HG02870 (cell line): ENCODE measurements around the gene NUP98.
"Not testable (repeated sequence)": the region's sequence is repeated elsewhere in the genome, so short reads cannot be mapped to it uniquely, and the experiment has no call there.

Experiments used
- ATAC-seq: cut with Tn5 transposase; IDR thresholded peaks from one replicate; pipeline ENCODE4 v1.9.1; 2021; ENCODE audit warnings: mild to moderate bottlenecking, moderate library complexity; ENCODE audit not compliant: unreplicated experiment

The NUP98 gene

GRCh38 chr11:3827434-3828186 lies 30.3 kb upstream of the NUP98 start:
- no peak for ATAC-seq

GRCh38 chr11:3826721-3827120 lies 29.4 kb upstream of the NUP98 start:
- no peak for ATAC-seq

- peak; percentile 22 for ATAC-seq
Measured at GRCh38 chr11:3825473-3826154, 28.3 kb upstream of the NUP98 start.

- ATAC-seq = peak; percentile 80
Measured at GRCh38 chr11:3824714-3825472, 27.5 kb upstream of the NUP98 start.

- no peak for ATAC-seq
Measured at GRCh38 chr11:3823762-3824506, 26.6 kb upstream of the NUP98 start.

GRCh38 chr11:3823303-3823702 lies 25.9 kb upstream of the NUP98 start:
- no peak for ATAC-seq

GRCh38 chr11:3822312-3822711 lies 25.0 kb upstream of the NUP98 start:
- no peak for ATAC-seq

- no peak for ATAC-seq
Measured at GRCh38 chr11:3820971-3821370, 23.6 kb upstream of the NUP98 start.

- no peak for ATAC-seq
Measured at GRCh38 chr11:3817181-3817800, 19.9 kb upstream of the NUP98 start.

GRCh38 chr11:3816673-3817072 lies 19.3 kb upstream of the NUP98 start:
- no peak for ATAC-seq

- ATAC-seq = no peak
Measured at GRCh38 chr11:3815845-3816244, 18.5 kb upstream of the NUP98 start.

- ATAC-seq = not testable (repeated sequence)
Measured at GRCh38 chr11:3814832-3815231, 17.5 kb upstream of the NUP98 start.

GRCh38 chr11:3810951-3811350 lies 13.6 kb upstream of the NUP98 start:
- ATAC-seq = no peak

- ATAC-seq = no peak
Measured at GRCh38 chr11:3810446-3810845, 13.1 kb upstream of the NUP98 start.

GRCh38 chr11:3809624-3809928 lies 12.2 kb upstream of the NUP98 start:
- ATAC-seq = no peak

GRCh38 chr11:3808861-3809623 lies 11.7 kb upstream of the NUP98 start:
- ATAC-seq = peak; percentile 77

GRCh38 chr11:3807909-3808860 lies 10.8 kb upstream of the NUP98 start, which contains the start of gene PGAP2:
Gene PGAP2 (plus strand): TSS chr11:3808560. CDS start chr11:3811260, 2,700 bp downstream.
- peak; percentile 52 for ATAC-seq

GRCh38 chr11:3803726-3804495 lies 6.6 kb upstream of the NUP98 start:
- ATAC-seq = no peak
